RCC 7860 (cell line): Measurements from ENCODE around the gene SLC39A10.
"Not testable (repeated sequence)": the region's sequence is repeated elsewhere in the genome, so short reads cannot be mapped to it uniquely, and the experiment has no call there.

Source experiments
- DNase-seq: peaks from one replicate; pipeline ENCODE4 v3.0.0-alpha.2; 2015; ENCODE audit warnings: low spot score
- FAIRE-seq: peaks from 2 replicates; lab custom pipeline; 2012; peaks lifted over from hg19 to GRCh38; lab: Jason Lieb, UNC

The SLC39A10 gene

DNA sequence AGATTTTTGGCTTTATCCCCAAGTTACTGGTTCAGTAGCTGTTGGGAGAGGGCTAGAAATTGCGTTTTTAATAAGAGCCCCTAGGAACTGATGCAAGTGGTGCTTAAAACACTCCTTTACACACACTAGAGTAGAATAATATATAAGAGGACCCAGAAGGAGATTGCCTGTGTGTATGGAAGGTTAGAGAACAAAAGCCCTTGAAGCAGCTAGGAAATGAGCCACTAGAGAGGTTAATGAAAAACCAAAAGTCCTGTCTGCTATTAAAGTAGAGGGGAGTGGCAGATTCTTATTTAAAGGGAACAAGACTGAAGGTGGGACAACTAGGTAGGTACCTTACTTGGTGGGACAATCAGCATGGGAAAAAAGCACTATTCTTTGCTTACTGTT, 14.4 kb upstream of the SLC39A10 start:
- DNase-seq = no peak
- FAIRE-seq = peak; percentile 52

DNA sequence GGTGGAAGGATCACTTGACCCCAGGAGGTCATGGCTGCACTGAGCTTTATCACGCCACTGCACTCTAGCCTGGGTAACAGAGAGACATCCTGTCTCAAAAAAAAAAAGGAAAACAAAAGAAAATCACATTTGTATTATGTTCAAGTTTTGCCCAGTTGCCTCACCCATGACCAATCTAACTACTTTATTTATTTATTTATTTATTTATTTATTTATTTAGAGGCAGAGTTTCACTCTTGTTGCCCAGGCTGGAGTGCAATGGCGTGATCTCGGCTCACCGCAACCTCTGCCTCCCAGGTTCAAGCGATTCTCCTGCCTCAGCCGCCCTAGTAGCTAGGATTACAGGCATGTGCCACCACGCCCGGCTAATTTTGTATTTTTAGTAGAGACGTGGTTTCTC, 12.3 kb upstream of the SLC39A10 start:
- not testable (repeated sequence) for FAIRE-seq, DNase-seq

DNA sequence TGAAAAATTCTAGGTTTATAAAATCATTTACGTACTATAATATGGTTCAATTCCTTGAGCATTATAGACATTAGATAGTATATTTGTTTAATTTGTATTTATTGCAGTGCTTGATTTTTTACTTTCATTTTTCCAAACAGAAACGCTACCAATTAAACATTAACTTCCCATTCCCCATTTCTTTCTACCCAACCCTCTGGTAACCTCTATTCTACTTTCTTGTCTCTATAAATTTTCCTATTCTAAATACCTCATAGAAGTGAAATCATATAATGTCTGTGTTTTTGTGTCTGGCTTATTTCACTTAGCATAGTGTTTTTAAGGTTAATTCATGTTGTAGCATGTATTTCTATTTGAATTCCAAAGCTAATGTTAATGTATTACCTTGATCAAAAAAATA, 11.6 kb upstream of the SLC39A10 start:
- peak; percentile 69 for FAIRE-seq
- DNase-seq = no peak

DNA sequence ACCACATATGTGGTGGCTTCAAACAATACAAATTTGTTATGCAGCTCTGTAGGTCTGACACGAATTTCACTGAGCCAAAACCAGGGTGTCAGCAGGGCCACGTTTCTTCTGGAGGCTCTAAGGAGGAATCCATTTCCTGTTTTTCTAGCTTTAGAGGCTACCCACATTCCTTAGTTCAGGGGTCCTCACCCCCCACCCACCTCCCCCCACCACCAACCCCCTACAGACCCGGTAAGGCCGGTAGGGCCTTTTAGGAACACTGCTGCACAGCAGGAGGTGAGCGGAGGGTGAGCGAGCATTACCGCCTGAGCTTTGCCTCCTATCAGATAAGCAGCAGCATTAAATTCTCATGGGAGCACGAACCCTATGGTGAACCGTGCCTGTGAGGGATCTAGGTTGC, 10.6 kb upstream of the SLC39A10 start:
- DNase-seq = no peak
- FAIRE-seq = no peak

DNA sequence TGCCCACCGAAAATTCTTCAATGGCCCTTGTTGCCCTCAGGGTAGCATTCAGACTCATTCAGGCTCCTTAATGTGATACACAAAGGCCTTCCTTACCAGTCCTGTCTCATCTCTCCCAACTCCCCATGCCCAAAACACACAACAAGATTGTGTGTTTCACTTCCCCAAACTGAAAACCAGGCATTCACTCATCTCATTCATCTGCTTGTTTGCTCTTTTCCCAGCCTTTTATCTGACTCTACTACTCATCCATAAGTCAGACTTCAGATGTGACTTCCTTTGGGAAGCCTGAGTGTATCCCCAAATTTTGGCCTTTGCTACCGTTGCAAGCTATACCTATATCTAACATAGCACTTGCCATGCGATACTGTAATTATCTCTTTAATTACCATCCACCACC, 9.7 kb upstream of the SLC39A10 start:
- FAIRE-seq (no peak), DNase-seq (no peak)

DNA sequence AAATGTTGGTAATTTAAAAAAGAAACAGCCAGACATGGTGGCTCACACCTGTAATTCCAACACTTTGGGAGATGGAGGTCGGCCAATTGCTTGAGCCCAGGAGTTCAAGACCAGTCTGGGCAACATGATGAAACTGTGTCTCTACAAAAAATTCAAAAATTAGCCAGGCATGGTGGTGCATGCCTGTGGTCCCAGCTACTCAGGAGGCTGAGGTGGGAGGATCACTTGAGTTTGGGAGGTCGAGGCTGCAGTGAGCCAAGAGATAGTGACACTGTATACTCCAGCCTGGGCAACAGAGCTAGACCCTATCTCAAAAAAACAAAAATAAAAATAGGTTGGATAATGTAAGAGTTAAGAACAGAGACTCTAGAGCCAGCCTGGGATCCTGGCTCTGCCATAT, 8.7 kb upstream of the SLC39A10 start:
- FAIRE-seq, DNase-seq: not testable (repeated sequence)

DNA sequence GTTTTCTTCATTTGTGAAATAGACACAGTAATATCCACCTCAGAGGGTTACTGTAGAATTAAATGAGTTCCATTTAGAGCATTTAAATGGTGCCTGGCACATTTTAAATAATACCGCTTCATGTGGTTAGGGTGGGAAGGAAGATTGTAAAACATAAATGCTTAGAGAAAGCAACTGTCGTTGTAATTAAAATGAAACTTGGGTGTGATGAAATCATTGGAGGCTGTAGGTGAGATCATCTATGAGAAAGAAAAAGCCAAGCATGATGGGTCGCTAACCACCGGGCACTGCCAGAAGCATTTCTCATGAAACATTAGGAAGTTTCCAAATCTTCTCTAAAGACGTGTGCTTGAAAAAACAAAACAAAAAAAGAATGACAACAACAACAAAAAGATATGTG, 8.2 kb upstream of the SLC39A10 start:
- DNase-seq (no peak), FAIRE-seq (no peak)

DNA sequence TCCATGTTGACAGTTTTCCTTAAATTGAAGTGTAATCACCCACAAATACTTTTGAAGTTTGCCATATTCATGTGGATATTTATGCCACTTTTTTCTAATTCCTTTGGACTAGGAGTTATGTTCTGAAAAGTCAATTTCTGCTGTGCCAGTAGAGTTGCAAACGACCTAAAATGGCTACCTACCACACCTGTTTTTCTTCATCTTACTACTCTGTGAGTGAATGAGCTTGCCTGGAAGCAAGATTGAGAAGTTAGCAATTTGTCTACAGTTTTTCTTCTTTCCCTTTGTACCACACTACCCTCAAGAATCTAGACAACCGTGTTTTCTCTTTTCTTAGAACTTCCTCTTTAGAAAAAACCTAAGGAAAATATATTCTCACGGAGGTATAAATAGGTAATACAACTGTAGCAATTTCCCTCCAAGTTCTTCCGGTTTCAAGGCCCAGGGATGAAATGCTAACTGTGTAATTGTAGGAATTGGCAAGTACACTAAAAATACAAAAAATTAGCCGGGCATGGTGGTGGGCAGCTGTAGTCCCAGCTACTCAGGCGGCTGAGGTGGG, 7.3 kb upstream of the SLC39A10 start:
- DNase-seq = no peak
- FAIRE-seq = no peak

DNA sequence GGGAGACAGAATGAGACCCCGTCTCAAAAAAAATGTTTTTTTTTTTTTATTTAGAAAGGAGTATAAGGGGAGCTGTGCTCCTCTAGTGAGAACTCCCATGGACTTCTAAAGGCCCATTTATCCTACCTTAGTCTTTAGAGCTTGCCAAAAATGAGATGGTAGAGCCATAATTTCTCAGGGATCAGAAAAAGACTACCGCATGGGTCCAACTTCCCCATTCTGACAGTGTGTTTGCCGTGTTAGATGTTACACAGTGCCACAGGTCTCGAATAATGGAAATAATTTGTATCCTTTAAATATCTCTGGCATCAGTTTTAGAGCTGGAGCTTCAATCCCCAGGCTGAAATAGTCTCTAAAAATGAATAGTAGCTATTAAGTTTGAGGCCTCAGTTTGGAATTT, 6.0 kb upstream of the SLC39A10 start:
- FAIRE-seq = no peak
- no peak for DNase-seq

DNA sequence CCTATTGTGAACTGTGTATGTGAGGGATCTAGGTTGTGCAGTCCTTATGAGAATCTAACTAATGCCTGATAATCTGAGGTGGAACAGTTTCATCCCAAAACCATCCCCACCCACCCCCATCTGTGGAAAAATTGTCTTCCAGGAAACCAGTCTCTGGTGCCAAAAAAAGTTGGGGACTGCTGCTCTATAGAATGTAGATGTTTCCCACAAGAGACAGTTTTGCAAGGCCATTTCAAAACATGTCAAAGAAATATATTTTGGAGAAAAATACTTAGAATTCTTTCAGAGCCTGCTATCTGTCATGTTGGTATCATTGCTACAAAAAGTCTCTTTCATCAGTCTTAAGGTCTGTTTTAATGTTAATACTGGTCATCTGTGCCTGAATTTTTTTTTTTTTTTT, 4.1 kb upstream of the SLC39A10 start:
- DNase-seq = no peak
- FAIRE-seq = no peak

DNA sequence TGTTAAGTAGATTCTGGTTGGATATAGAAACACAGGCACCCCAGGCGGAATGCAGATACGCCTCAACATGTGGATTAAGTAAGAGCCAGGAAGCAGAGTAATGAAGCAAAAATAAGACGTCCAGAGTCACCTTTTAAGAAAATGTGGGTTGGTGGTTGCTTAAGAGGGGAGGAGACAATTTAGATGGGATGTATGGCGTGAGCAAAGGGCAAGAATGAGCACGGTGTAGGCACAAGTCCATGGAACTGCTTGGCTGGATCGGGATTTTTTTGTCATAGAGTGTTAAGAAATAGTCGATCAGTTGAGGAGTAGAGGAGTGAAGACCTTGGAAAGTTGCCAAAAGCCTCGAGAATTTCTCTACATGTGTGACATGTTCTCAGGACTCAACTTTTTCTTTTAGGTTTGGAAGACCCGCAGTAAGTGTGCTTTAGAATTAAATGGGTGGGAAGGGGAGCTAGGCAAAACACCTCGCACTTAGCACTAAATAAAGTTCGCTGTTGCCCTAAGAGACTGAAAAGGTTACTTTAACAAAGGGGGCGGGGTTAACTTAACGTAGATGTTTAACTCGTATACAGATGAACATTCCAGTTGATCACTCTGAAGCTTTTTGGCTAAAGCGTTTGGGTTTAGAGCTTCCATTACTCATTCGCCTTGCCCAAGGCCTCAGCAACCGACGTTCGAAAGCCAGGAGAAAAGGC, 716 bp upstream of the SLC39A10 start:
- no peak for DNase-seq
- FAIRE-seq = no peak

DNA sequence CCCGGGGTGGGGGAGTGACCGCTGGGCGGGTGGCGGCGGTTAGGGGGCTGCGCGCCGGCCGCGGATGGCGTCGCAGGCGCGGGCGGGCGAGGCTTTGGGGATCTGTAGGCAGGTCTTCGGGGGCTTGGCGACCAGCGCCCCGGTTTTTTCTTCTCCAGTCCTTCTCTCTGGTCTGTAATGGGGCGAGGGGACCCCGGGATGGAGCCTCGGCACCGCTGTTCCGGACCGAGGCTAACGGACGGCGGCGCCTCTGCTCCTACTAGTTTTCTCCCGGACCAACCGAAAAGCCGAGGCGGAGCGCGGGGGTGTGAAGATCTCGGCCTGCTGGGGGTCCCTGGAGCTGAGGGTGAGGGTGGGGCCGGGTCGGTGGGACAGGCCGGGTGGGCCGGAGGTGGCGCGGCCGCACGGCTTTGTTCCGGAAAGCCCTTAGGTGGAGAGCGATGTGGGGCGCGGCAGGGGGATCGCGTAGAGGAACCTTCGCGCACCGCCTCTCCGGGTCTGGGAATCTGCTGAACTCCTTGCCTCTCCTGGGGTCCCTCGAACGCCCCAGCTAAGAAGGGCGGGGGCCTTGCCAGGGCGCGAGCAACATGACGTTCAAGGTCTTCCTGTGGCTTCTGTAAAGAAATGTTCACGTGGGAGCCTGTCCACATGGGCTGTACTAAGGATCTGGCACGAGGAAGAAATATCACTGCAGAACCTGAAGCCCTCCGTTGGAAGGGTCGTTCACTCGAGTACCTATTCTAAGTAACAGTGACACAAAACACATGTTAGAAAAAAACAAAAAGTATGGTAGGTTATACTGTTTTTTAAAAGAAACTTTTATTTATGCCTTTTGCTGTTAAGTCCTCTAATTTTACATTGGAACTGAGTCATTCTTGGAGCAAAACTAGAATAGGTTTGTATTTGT, 861 bp downstream of the SLC39A10 start:
- DNase-seq = peak; percentile 71
- FAIRE-seq = no peak

DNA sequence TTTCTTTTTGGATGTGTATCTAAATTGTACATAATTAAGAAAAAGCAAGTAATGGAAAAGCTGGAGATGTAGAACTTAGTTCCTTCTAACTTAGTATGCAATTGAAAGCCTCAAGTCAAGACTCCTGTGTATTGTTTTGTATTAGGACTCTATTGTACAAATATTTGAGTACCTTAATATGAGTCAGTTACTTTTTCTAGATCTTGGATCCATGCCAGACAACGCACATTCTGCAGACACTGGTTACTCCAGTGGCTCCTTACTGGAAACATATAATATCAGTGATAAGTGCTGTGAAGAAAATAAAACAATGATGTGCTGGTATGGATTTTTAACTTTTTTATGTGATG, 1.5 kb downstream of the SLC39A10 start:
- FAIRE-seq = peak; percentile 89
- peak; percentile 83 for DNase-seq

DNA sequence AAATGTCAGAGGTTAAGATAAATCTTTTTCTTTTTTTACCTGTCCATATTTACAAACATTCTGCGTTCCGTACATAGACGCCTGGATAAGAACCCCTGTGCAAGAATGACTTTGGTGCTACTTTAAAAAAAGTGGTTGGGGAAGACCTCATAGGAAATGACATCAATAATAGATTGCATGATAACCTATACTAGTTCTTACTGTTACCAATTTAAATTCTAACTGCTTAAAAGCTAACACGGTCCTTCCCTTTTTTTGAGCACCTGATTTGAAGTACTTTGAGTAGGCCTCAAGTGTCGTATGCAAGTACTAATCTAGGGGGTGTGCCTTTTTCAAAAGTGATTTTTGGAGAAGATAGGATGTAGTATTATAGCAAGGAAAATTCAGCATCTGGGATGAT, 2.1 kb downstream of the SLC39A10 start:
- FAIRE-seq = no peak
- no peak for DNase-seq

DNA sequence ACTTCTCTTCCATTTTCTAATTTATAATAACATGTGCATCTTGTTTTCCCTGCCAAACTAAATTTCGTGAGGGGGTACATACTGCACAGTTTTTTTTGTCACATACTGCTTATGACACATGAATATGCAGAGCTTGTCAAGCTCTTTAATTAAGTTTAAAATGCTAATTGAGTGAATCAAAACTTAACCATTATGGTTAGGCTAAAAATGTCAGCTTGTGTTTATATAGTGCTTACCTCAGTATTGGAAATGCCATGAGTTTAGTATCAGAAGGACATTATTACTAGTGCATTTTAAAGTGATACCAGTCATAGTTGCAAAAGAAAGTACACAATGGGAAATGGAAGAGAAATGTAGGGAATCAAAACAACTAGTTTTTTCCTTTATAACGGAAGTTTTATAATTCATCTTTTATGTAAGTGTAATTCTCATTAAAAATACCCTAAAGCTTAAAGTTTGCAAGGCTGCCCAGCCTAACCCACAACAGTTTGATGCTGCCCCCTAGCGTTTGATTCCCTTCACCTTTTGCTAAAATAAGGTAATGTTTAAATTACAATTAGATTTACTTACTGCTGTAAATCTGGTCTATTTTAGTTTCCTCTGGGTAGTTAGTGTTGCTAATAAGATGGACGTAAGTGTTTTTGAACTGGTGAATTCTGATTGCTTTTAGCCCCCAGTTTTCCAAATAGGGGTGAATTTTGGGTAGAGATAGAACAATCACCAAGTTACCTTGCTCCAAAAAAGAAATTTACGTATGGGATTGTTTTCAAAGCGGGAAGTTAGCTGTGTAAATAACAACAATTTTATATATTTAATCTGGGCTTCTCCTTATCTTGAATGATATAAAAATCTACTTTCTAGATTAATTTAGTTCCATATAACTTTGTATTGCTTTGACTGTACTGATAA, 3.2 kb downstream of the SLC39A10 start:
- peak; percentile 38 for DNase-seq
- FAIRE-seq = peak; percentile 82

DNA sequence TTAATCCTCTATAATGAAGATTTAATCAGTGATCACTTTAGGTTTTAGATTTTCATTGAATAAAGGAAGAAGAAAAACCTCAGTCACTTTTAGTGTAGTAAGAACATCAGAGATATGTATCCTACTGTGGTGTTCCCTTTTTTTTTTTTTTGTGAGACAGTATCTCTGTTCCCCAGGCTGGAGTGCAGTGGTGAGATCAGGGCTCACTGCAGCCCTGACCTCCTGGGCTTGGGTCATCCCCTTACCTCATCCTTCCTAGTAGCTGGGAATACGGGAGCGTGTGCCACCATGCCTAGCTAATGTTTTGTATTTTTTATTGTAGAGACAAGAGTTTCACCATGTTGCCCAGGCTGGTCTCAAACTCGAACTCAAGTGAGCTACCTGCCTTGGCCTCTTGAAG, 5.1 kb downstream of the SLC39A10 start:
- FAIRE-seq (no peak), DNase-seq (no peak)

DNA sequence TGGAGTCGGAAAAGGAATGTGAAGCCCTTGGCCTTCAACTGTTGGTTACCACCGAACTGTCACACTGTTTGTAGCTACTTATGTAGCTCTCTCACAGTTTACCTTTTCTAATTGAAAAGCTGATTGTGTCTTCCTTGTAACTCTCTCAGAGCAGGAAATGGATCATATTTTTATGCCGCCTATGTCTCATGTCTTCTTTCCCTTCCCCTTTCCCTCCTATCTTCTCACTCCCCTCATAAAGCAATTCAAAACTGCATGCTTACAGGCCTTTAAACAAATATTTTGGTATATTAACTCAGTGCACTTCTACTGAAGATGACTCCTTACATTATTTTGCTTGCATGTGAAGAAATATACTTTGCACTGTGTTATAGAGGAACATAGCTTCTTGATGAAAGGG, 6.0 kb downstream of the SLC39A10 start:
- FAIRE-seq (no peak), DNase-seq (no peak)

DNA sequence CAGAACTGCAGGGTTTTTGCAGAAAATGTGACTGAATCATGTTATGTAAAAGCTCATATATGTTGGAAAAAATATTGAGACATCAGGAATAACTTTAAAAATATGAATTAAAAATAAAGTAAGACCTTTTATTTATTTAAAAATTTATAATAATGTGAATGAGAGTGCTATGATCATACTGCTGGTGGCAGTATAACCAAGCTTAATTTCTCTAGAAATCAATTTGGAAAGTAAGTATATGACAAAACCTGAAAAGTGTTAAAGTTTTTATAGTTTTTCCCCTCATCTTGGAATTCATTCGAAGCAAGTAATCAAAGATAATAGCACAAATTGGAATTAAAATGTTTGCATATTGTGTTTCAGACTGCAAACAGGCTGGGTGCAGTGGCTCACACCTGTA, 7.5 kb downstream of the SLC39A10 start:
- FAIRE-seq = peak; percentile 73
- no peak for DNase-seq

DNA sequence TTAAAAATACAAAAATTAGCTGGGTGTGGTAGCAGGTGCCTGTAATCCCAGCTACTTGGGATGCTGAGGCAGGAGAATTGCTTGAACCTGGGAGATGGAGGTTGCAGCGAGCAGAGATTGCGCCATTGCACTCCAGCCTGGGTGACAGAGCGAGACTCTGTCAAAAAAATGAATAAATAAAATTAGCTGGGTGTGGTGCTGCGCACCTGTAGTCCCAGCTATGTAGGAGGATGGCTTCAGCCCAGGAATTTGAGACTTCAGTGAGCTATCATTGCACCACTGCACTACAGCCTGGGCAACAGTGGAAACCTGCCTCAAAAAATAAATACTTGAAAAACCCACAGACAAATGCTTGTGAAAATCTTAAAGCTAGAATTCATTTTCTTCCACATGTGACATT, 8.1 kb downstream of the SLC39A10 start:
- FAIRE-seq, DNase-seq: not testable (repeated sequence)

DNA sequence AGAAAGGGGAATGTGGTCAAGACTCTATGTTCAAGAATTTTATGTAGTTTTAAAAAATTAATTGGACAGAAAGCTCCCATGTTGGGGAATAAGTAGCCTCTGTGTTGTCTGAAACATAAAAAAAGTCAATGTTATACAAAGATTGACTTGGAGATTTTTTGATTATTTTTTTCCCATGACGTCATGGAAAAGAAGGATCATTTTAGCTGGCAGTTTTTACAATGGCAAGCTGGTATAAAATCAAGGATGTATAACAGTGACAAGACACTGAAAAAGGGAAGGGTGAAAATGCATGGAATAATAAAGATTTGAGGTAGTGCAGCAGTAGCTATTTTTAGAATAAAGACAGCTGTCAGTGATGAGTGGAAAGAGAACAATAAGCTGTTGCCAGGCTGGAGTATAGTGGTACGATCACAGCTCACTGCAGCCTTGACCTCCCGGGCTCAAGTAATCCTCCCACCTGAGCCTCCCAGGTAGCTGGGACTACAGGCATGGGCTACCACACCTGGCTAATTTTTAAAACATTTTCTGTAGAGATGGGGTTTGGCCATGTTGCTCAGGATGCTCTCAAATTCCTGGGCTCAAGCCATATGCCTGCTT, 9.2 kb downstream of the SLC39A10 start:
- no peak for DNase-seq
- FAIRE-seq = no peak

DNA sequence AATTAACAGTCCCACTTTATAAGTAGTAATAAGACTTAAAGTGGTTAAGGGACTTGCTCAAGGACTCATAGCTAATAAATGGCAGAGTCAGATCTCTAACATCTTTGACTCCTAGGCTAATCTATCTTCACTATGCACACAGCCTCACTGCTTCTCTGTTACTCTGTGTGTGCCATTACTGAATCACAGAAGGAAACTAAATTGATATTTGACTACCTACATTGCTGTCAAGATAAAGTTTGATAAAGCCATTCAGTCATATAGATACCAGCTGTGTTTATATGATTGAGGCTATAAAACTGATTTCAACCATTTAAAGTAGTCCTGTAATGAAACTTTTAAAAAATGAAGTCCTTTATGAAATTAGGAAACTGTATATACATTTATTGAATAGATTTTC, 10.9 kb downstream of the SLC39A10 start:
- FAIRE-seq (no peak), DNase-seq (no peak)
